Activated CD4-positive, alpha-beta T cell treated with anti-CD3 and anti-CD28 coated beads, Interleukin-2, amount 10 ng/mL, durations not matched to agents 7 days and 5 days (primary cell): ENCODE data around the gene IFT27. TPM values are rescaled to one million over a fixed set of nuclear protein-coding genes. Genes with fewer than 3 reads are reported as not detected.
"Not testable (repeated sequence)": the region's sequence is repeated elsewhere in the genome, so short reads cannot be mapped to it uniquely, and the experiment has no call there.

ENCODE experiments used
- CTCF ChIA-PET: fragments of 350-600 bp; sonication (Branson Sonifier 250); formaldehyde crosslinking; loops from one replicate; lab custom pipeline; 2021; ENCODE audit warnings: antibody characterized with exemption; lab: Charles Lee
- POLR2A ChIA-PET: fragments of 350-600 bp; sonication (Branson Sonifier 250); formaldehyde crosslinking; loops from one replicate; lab custom pipeline; 2021; ENCODE audit warnings: antibody characterized with exemption; lab: Charles Lee
- DNase-seq: peaks from one replicate; pipeline ENCODE4 v3.0.0-alpha.2; 2020
- H3K27ac Mint-ChIP-seq: one replicate; pipeline ENCODE4 v1.8.0; 2021; ENCODE audit warnings: mild to moderate bottlenecking, moderate library complexity, mixed read lengths
- H3K27me3 Mint-ChIP-seq: one replicate; pipeline ENCODE4 v1.8.0; 2021; ENCODE audit warnings: mixed read lengths
- H3K36me3 Mint-ChIP-seq: one replicate; pipeline ENCODE4 v1.8.0; 2021; ENCODE audit warnings: low read depth, mixed read lengths
- H3K4me1 Mint-ChIP-seq: one replicate; pipeline ENCODE4 v1.8.0; 2021; ENCODE audit warnings: mixed read lengths
- H3K4me3 Mint-ChIP-seq: one replicate; pipeline ENCODE4 v1.8.0; 2021; ENCODE audit warnings: mild to moderate bottlenecking, moderate library complexity, mixed read lengths
- H3K9me3 Mint-ChIP-seq: one replicate; pipeline ENCODE4 v1.8.0; 2021; ENCODE audit warnings: mixed read lengths
- total RNA-seq, 2 experiments: library from RNA; stranded (reverse); gene quantifications; one replicate each; pipeline ENCODE4 v1.2.3, GENCODE V29; 2021

The IFT27 gene
- total RNA-seq, 2 experiments from 2014 or later: 20.7 to 29.0 TPM

DNA sequence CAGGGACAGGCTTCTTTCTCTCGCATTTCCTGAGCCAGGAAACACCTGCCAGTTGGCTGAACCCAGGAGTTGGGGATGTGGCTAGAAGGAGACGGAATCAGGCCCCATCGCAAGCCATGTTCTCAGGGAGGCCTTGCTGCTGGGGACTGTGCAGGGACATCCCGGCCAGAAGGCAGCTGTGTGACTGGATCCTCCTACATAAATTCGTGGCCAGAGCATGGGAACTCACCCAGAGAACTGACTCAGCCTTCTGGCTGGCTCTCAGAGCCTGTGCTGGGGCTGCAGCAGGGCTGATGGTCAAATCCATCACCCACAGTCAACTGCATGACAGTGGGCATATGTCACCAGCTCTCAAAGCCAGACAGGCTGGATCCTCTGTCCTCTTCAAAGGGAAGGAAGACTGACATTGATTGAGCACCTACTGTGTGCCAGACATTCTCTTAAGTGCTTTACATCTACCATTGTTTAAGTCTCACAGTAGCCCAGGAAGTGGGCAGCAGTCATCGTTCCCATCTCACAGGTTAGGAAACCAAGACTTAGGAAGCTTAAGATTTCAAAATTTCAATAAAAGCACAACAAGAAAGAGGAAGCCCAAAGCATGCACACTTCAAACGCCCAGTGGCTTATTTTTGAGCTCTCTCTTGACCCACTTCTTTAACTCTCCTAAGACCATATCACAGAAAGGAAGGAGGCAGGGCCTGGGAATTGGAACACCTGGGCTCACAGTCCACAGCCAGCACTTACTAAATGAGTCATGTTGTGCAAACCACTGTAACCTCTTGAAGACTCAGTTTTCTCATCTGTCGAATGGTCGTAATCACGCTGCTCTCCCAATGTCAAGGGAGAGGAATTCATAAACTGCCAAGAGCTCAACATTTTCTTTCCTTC lies 41.5 kb downstream of the IFT27 start:
- Mint-ChIP-seq H3K9me3 (no peaks in the 10 kb centered on the region), H3K4me3 (no peak overlapping the region), H3K36me3 (no peaks in the 10 kb centered on the region), H3K27ac (no peak overlapping the region), H3K27me3 (peaks cover 11% of the 10 kb centered on the region), H3K4me1 (no peaks in the 10 kb centered on the region)
- CTCF ChIA-PET: interaction anchor here (0.6 to 1.9 kb wide), 4 partner anchors 10 to 1985 kb away, joined by 3 to 4 read pairs (median 3); no protein-coding TSS in a partner anchor
- POLR2A ChIA-PET: no interaction called here
- no peak for DNase-seq

DNA sequence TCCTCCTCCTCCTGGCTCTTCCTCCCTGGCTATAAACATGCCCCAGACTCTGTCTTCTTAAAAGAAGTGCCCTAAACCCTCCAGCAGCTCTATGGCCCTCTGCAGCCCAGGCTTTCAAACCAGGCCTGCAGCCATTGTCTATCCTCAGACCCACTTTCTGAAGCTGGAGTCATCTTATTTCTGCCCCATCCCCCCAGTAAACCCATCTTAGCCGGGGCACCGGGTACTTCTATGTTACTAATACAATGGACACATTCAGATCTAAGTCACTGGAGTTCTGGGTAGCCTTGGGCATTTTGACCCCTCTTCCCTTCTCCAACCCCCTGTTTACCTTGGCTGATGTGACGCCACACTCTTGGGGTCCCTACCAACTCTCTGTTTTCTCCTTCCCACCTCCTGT lies 42.6 kb downstream of the IFT27 start:
- Mint-ChIP-seq H3K4me3 (no peak overlapping the region), H3K27me3 (peaks cover 7% of the 10 kb centered on the region), H3K36me3 (no peaks in the 10 kb centered on the region), H3K4me1 (no peaks in the 10 kb centered on the region), H3K27ac (no peak overlapping the region), H3K9me3 (no peaks in the 10 kb centered on the region)
- POLR2A ChIA-PET: no interaction called here
- DNase-seq: no peak
- CTCF ChIA-PET: no interaction called here

GRCh38 chr22:36732609-36733008 lies 43.3 kb downstream of the IFT27 start:
- Mint-ChIP-seq H3K9me3 (no peaks in the 10 kb centered on the region), H3K4me1 (no peaks in the 10 kb centered on the region), H3K36me3 (no peaks in the 10 kb centered on the region), H3K27me3 (peaks cover 7% of the 10 kb centered on the region), H3K4me3 (no peak overlapping the region), H3K27ac (no peak overlapping the region)
- ChIA-PET CTCF (no interaction called here), POLR2A (no interaction called here)
- DNase-seq: no peak

DNA sequence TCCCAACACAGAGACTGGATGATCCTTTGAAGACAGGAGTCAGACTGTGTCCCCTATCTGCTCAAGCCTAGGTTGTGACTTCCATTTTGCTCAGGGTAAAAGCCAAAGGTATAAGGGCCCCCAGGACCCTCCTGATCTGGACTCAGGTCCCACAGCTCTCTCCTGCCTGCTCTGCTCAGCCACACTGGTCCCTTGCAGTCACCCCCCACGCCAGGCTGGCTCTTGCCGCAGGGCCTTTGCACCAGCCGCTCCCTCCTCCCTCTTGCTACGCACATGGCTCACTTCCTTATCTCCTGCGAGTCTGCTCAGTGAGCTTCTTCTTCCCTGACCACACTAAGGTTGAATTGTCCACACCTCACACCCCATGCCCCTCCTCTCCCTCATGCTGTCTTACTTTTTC lies 44.0 kb downstream of the IFT27 start:
- no peak for DNase-seq
- Mint-ChIP-seq H3K27ac (no peak overlapping the region), H3K9me3 (no peaks in the 10 kb centered on the region), H3K36me3 (no peaks in the 10 kb centered on the region), H3K4me1 (no peaks in the 10 kb centered on the region), H3K4me3 (no peak overlapping the region), H3K27me3 (peaks cover 2% of the 10 kb centered on the region)
- ChIA-PET CTCF (no interaction called here), POLR2A (no interaction called here)

DNA sequence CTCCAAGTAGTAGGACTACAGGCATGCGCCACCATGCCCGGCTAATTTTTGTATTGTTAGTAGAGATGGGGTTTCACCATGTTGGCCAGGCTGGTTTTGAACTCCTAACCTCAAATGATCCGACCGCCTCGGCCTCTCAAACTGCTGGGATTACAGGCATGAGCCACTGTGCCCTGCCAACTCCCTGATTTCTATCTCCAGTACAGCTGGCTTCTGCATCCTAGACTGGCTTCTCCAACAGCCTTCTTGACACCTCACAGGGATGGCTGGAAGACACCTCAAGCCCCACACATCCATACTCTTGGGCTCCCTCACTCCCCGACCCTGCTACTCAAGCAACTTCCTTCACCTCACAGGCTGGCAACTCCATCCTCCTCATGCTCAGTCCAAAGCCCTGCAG lies 44.6 kb downstream of the IFT27 start:
- POLR2A ChIA-PET, H3K4me1 Mint-ChIP-seq, H3K27ac Mint-ChIP-seq, H3K27me3 Mint-ChIP-seq, H3K36me3 Mint-ChIP-seq, H3K4me3 Mint-ChIP-seq, DNase-seq, H3K9me3 Mint-ChIP-seq, CTCF ChIA-PET: not testable (repeated sequence)

GRCh38 chr22:36730176-36730858 lies 45.6 kb downstream of the IFT27 start:
- H3K36me3 Mint-ChIP-seq: no peaks in the 10 kb centered on the region

GRCh38 chr22:36729321-36729720 lies 46.6 kb downstream of the IFT27 start:
- DNase-seq: no peak
- H3K27me3 Mint-ChIP-seq: peaks cover 2% of the 10 kb centered on the region
- POLR2A ChIA-PET: no interaction called here
- no peaks in the 10 kb centered on the region for H3K4me1 Mint-ChIP-seq
- CTCF ChIA-PET: interaction anchor here (0.7 to 1.0 kb wide), 3 partner anchors 13 to 81 kb away, joined by 3 to 4 read pairs (median 3); no protein-coding TSS in a partner anchor
- H3K36me3 Mint-ChIP-seq: no peaks in the 10 kb centered on the region
- H3K9me3 Mint-ChIP-seq: no peaks in the 10 kb centered on the region
- no peak overlapping the region for H3K27ac Mint-ChIP-seq
- H3K4me3 Mint-ChIP-seq: no peak overlapping the region

More at GRCh38 chr22:36730176-36730858, 45.6 kb downstream of the IFT27 start:
- Mint-ChIP-seq H3K4me3 (no peak overlapping the region), H3K27ac (no peak overlapping the region), H3K9me3 (no peaks in the 10 kb centered on the region), H3K27me3 (peaks cover 2% of the 10 kb centered on the region), H3K4me1 (no peaks in the 10 kb centered on the region)
- no peak for DNase-seq
- ChIA-PET POLR2A (no interaction called here), CTCF (interaction anchor here (0.7 kb wide), 1 partner anchor 82 kb away, joined by 3 read pairs; no protein-coding TSS in a partner anchor)

GRCh38 chr22:36728505-36728904 lies 47.4 kb downstream of the IFT27 start:
- H3K27me3 Mint-ChIP-seq: peaks cover 2% of the 10 kb centered on the region
- ChIA-PET POLR2A (no interaction called here), CTCF (interaction anchor here (1.0 kb wide), 2 partner anchors 26 to 29 kb away, joined by 3 to 4 read pairs; no protein-coding TSS in a partner anchor)
- no peaks in the 10 kb centered on the region for H3K9me3 Mint-ChIP-seq
- no peak overlapping the region for H3K27ac Mint-ChIP-seq
- H3K4me1 Mint-ChIP-seq: no peaks in the 10 kb centered on the region
- no peaks in the 10 kb centered on the region for H3K36me3 Mint-ChIP-seq
- no peak overlapping the region for H3K4me3 Mint-ChIP-seq
- DNase-seq: no peak

- CTCF ChIA-PET: interaction anchor here (1.0 to 1.3 kb wide), 2 partner anchors 16 to 29 kb away, joined by 3 read pairs; no protein-coding TSS in a partner anchor
- Mint-ChIP-seq H3K27me3 (peaks cover 2% of the 10 kb centered on the region), H3K27ac (no peak overlapping the region), H3K4me3 (no peak overlapping the region), H3K36me3 (no peaks in the 10 kb centered on the region), H3K4me1 (no peaks in the 10 kb centered on the region), H3K9me3 (no peaks in the 10 kb centered on the region)
- POLR2A ChIA-PET: no interaction called here
- no peak for DNase-seq
Observed at GRCh38 chr22:36727927-36728488, 47.9 kb downstream of the IFT27 start.

DNA sequence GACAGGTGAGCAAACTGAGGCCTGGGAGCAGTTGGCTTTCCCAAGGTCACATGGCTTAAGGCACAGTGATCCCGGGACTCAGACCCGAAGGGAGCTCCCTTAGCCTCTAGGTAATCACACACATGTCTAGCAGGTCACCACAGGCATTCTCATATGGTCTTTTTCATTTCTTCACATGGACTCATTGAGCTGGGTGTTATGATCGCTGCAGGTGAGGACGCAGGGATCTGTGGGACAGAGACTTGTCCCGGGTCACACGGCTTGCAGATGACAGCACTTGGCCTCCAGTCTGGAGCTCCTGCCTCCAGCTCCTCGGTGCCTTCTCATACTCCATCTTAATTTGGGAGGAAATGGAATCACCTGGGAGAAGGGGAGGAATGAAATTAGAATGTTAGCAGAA lies 48.8 kb downstream of the IFT27 start:
- DNase-seq: no peak
- CTCF ChIA-PET: interaction anchor here (1.3 kb wide), 1 partner anchor 16 kb away, joined by 3 read pairs; no protein-coding TSS in a partner anchor
- H3K9me3 Mint-ChIP-seq: no peaks in the 10 kb centered on the region
- H3K27me3 Mint-ChIP-seq: peaks cover 4% of the 10 kb centered on the region
- H3K4me1 Mint-ChIP-seq: no peaks in the 10 kb centered on the region
- H3K36me3 Mint-ChIP-seq: no peaks in the 10 kb centered on the region
- no peak overlapping the region for H3K27ac Mint-ChIP-seq
- H3K4me3 Mint-ChIP-seq: no peak overlapping the region
- POLR2A ChIA-PET: no interaction called here

DNA sequence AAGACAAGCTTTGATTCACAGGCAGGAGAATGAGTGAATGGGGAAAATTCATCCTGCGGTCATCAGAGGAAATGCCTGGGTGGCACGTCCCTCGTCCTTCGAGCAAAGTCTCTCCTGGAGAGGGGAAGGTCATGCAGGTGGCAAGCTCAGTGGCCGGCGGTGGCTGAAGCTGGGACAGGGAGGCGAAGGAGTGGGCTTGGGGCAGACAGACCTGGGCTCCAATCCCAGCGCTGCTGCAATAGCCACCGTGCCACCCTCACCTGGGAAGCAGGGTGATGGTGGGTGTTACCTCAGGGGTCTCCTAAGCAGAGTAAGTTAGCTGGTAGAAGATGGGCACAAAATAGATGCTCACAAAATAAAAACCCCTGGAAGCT lies 49.9 kb downstream of the IFT27 start:
- no peak for DNase-seq
- Mint-ChIP-seq H3K27me3 (peaks cover 4% of the 10 kb centered on the region), H3K4me3 (no peak overlapping the region), H3K36me3 (no peaks in the 10 kb centered on the region), H3K27ac (no peak overlapping the region), H3K4me1 (no peaks in the 10 kb centered on the region), H3K9me3 (no peaks in the 10 kb centered on the region)
- ChIA-PET POLR2A (no interaction called here), CTCF (no interaction called here)

GRCh38 chr22:36725366-36726006 lies 50.4 kb downstream of the IFT27 start:
- Mint-ChIP-seq H3K4me1 (no peaks in the 10 kb centered on the region), H3K9me3 (no peaks in the 10 kb centered on the region), H3K36me3 (no peaks in the 10 kb centered on the region), H3K27ac (no peak overlapping the region), H3K4me3 (no peak overlapping the region), H3K27me3 (peaks cover 4% of the 10 kb centered on the region)
- CTCF ChIA-PET: no interaction called here
- POLR2A ChIA-PET: no interaction called here
- DNase-seq: no peak
